Transverse colon (tissue), 4 donors: Measurements from ENCODE around the gene FAM149A. TPM values are rescaled to one million over a fixed set of nuclear protein-coding genes. Genes with fewer than 3 reads are reported as not detected.

Source experiments
- DNase-seq: peaks from one replicate; pipeline ENCODE4 v3.0.0-alpha.2; 2019
- H3K27ac ChIP-seq, 4 donors: fragments of 200-600 bp; sonication (generic); 2 replicates each; pipeline ENCODE4 v1.5.1; 2016 to 2018; ENCODE audit warnings: inconsistent platforms in 4 of 4
- H3K27me3 ChIP-seq: fragments of 200-600 bp; sonication (generic); 2 replicates; pipeline ENCODE4 v1.5.1; 2017; ENCODE audit warnings: inconsistent platforms
- H3K36me3 ChIP-seq, 4 donors: fragments of 200-600 bp; sonication (generic); 2 replicates each; pipeline ENCODE4 v1.5.1; 2017 to 2019; ENCODE audit warnings: inconsistent platforms in 4 of 4
- H3K4me1 ChIP-seq, 4 donors: fragments of 200-600 bp; sonication (generic); 2 replicates each; pipeline ENCODE4 v1.5.1; 2017 to 2020; ENCODE audit warnings: inconsistent platforms in 4 of 4
- H3K4me3 ChIP-seq, 4 donors: fragments of 200-600 bp; sonication (generic); 1 replicate in 1 of 4; 2 replicates in 3 of 4; pipeline versions ENCODE4 v1.5.1 to v1.6.1; 2017 to 2019; ENCODE audit warnings: inconsistent platforms in 4 of 4
- H3K9me3 ChIP-seq, 2 donors: fragments of 200-600 bp; sonication (generic); 2 replicates each; pipeline ENCODE4 v1.5.1; 2017 to 2019; ENCODE audit warnings: inconsistent platforms in 2 of 2
- EP300 ChIP-seq: sonication (generic); formaldehyde crosslinking; IDR thresholded peaks from one replicate; pipeline ENCODE4 v1.6.1; 2017; ENCODE audit warnings: antibody characterized with exemption, low read depth
- POLR2A ChIP-seq: fragments of 450-650 bp; IDR thresholded peaks from one replicate; pipeline ENCODE4 v1.6.1; 2016; ENCODE audit warnings: antibody characterized with exemption, mild to moderate bottlenecking, moderate library complexity
- POLR2AphosphoS5 ChIP-seq, 3 donors: sonication (generic); formaldehyde crosslinking; IDR thresholded peaks; one replicate each; pipeline ENCODE4 v1.6.1; 2016; ENCODE audit warnings: antibody characterized with exemption in 3 of 3
- WGBS, 2 donors: methylation state at CpG; one replicate each; pipeline ENCODE4 v1.1.5; 2018; ENCODE audit warnings: low coverage in 1 of 2; 5-methylcytosine and 5-hydroxymethylcytosine counted together
- in situ Hi-C, 4 donors: fragments of 200-750 bp; cut with MboI; loops; one replicate each; pipeline versions ENCODE4 v1.15.0 to v1.15.1; 2017; ENCODE audit warnings: low sequenced_read_pairs in 3 of 4, low pct_ligation_motif_present in 1 of 4, low pct_unique_long_range_greater_than_20kb in 1 of 4
- intact Hi-C: fragments of 100-400 bp; cut with DNase I; formaldehyde crosslinking; loops from one replicate; pipeline ENCODE4 v1.15.1; 2023; ENCODE audit warnings: low total_unique reads
- total RNA-seq, 4 donors: library from RNA; depleted of rRNA; stranded (reverse); fragments of >200 nt; gene quantifications; one replicate each; pipeline ENCODE4 v1.1.0, GENCODE V29; 2016
- TF ChIP-seq, protein P1 (sequence below), 5 experiments: fragments of 200-600 bp in 3 of 5; fragments of 450-650 bp in 2 of 5; sonication (generic) in 3 of 5; IDR thresholded peaks; 1 replicate in 2 of 5; 2 replicates in 3 of 5; pipeline ENCODE4 v1.5.1; 2016 to 2017; ENCODE audit warnings: antibody characterized with exemption in 5 of 5, inconsistent platforms in 3 of 5, mild to moderate bottlenecking in 2 of 5, moderate library complexity in 1 of 5

Gene FAM149A
- total RNA-seq, 4 donors from 2014 or later, result 10.8 to 20.1 (median 16.2) TPM

DNA sequence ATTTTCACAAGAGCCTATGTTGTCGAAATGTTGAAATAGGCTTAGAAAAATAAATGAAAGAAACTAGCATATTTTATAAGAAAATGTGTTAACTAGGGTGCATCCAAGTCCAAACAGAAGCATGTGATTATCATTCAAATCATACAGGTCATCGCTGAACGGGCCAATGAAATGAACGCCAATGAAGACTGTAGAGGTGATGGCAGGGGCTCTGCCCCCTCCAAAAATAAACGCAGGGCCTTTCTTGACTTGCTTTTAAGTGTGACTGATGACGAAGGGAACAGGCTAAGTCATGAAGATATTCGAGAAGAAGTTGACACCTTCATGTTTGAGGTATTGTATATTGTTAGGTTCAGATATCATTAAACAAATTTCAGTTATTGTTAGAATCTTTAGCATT lies 96.5 kb downstream of the FAM149A start:
- H3K4me1 ChIP-seq, result peaks cover 0 to 12% (median 4%) of the 10 kb centered on the region in 4 donors
- no peaks in the 10 kb centered on the region for H3K27me3 ChIP-seq
- in situ Hi-C loops (no loop called here), intact Hi-C loops (no loop called here)
- TF ChIP-seq EP300 (no peak), POLR2AphosphoS5 (IDR thresholded peaks at IDR 0.05) (no peak)
- TF ChIP-seq, protein P1, sequence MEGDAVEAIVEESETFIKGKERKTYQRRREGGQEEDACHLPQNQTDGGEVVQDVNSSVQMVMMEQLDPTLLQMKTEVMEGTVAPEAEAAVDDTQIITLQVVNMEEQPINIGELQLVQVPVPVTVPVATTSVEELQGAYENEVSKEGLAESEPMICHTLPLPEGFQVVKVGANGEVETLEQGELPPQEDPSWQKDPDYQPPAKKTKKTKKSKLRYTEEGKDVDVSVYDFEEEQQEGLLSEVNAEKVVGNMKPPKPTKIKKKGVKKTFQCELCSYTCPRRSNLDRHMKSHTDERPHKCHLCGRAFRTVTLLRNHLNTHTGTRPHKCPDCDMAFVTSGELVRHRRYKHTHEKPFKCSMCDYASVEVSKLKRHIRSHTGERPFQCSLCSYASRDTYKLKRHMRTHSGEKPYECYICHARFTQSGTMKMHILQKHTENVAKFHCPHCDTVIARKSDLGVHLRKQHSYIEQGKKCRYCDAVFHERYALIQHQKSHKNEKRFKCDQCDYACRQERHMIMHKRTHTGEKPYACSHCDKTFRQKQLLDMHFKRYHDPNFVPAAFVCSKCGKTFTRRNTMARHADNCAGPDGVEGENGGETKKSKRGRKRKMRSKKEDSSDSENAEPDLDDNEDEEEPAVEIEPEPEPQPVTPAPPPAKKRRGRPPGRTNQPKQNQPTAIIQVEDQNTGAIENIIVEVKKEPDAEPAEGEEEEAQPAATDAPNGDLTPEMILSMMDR (IDR thresholded peaks at IDR 0.05), result no peak
- no peak overlapping the region for H3K4me3 ChIP-seq
- no peaks in the 10 kb centered on the region for H3K9me3 ChIP-seq
- DNase-seq, result no peak
- no peak overlapping the region for H3K27ac ChIP-seq
- WGBS, 2 donors, result 81 to 93% methylated on average over 7 of the region's 7 CpGs
- no peaks in the 10 kb centered on the region for H3K36me3 ChIP-seq

DNA sequence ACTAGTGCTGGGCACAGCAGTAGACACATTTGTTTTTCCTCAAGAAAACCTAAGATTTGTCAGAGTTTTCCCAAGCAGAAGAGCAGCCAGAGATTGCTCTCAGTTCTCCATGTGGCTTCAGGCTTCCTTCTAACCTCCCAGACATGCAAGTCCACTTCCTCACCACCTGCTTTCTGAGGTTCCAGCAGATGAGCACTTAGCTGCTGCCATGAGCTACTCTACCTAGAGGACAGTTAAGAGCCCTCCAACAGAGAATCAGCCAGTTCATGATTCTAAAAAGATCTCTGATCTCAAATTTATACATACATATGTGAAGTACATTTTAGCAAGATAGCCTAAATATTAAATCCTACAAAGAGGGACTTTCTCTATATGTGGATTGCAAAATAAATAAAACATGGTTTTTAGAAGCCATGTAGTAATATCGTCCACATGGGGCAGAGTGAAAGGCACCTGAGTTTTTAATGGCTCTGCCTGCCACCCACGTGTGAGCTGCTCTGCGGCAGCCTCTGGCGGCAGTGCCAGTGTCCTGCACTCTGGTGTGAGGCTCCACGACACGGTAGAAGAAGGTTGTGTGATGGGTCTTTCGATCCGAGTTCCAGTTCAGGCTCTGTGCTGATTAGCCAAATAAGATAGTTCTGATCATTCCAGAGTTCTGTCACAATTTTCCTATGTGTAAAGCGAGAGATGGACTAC lies 97.2 kb downstream of the FAM149A start:
- H3K27ac ChIP-seq, result peak overlapping the region in 2 of 4 donors; percentile 20 to 31
- DNase-seq, result peak; percentile 71
- WGBS, 2 donors, result 14 to 30% methylated on average over 5 to 9 of the region's 9 CpGs

DNA sequence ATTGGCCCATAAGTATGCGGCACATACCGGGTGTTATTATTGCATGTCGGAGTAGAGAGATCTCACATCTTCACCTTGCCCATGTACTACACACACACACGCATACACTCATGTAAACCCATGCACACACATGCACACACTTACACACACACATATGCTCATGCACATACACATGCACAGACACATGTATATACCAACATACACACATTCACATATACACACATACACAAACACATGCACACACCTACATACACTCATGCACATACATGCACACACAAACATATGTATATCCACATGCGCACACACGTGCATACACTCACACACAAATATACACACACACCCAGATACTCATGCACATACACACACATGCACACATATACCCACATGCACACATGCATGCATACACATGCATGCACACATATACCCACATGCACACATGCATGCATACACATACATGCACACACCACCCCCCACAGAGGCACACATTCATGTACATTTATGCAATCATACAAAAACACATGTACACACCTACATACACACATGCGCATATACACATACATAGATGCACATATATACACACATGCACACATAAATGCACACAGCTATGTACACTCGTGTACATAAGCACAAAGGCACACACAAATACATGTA lies 98.1 kb downstream of the FAM149A start:
- in situ Hi-C loops (no loop called here), intact Hi-C loops (no loop called here)
- Histone ChIP-seq H3K36me3 (no peaks in the 10 kb centered on the region), H3K9me3 (no peaks in the 10 kb centered on the region), H3K4me3 (no peak overlapping the region), H3K27ac (no peak overlapping the region), H3K4me1 (peaks cover 0 to 12% (median 4%) of the 10 kb centered on the region in 4 donors), H3K27me3 (no peaks in the 10 kb centered on the region)
- 91 to 93% methylated on average over 4 to 8 of the region's 8 CpGs for WGBS, 2 donors
- TF ChIP-seq POLR2AphosphoS5 (IDR thresholded peaks at IDR 0.05) (no peak), EP300 (no peak), POLR2A (no peak)
- TF ChIP-seq, protein P1 (IDR thresholded peaks at IDR 0.05), result no peak
- DNase-seq, result no peak

More for the DNA sequence above, 97.2 kb downstream of the FAM149A start:
- no peak overlapping the region for H3K4me3 ChIP-seq
- H3K9me3 ChIP-seq, result no peaks in the 10 kb centered on the region
- H3K36me3 ChIP-seq, result no peaks in the 10 kb centered on the region
- in situ Hi-C loops (no loop called here), intact Hi-C loops (no loop called here)
- TF ChIP-seq EP300, result no peak
- no peak for TF ChIP-seq POLR2AphosphoS5 (IDR thresholded peaks at IDR 0.05)
- TF ChIP-seq, protein P1 (IDR thresholded peaks at IDR 0.05), result peak; percentile 65 to 88 (median 76)
- no peak for TF ChIP-seq POLR2A
- H3K27me3 ChIP-seq, result no peaks in the 10 kb centered on the region
- H3K4me1 ChIP-seq, result peaks cover 0 to 12% (median 4%) of the 10 kb centered on the region in 4 donors

DNA sequence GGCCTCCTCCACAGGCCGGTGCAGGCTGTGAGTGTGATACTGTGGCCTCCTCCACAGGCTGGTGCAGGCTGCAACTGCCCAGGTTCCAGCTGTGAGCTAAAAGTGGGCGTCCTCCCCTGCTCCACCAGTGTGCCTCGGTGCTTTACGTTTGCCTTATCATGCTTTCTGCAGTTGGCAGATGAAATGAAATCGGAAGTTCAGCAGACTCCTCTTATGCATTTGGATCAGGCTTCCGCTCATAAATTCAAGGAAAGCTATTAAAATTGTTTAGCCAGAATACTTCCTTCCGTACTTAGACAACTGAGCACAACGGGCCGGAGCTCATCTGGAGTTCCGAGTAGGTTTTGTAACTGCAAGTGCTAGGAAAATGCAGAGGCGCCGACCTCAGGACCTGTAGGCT lies 98.9 kb downstream of the FAM149A start:
- TF ChIP-seq POLR2A (no peak), POLR2AphosphoS5 (IDR thresholded peaks at IDR 0.05) (no peak), EP300 (no peak)
- TF ChIP-seq, protein P1 (IDR thresholded peaks at IDR 0.05), result no peak
- H3K4me1 ChIP-seq, result peaks cover 0 to 12% (median 4%) of the 10 kb centered on the region in 4 donors
- intact Hi-C loops (no loop called here), in situ Hi-C loops (no loop called here)
- peak overlapping the region in 3 of 4 donors; percentile 11 to 81 (median 75) for H3K27ac ChIP-seq
- DNase-seq, result no peak
- H3K36me3 ChIP-seq, result no peaks in the 10 kb centered on the region
- no peaks in the 10 kb centered on the region for H3K9me3 ChIP-seq
- H3K4me3 ChIP-seq, result peak overlapping the region in 1 of 4 donors; percentile 26
- no peaks in the 10 kb centered on the region for H3K27me3 ChIP-seq
- WGBS, 2 donors, result 46 to 49% methylated on average over 8 to 12 of the region's 12 CpGs
